ENCODE data around the gene SLCO4A1.

GRCh38 chr20:62595069-62595468 lies 47.2 kb upstream of the SLCO4A1 start:
- TF ChIP-seq ZC3H10 (CRISPR knock-in tag; IDR thresholded peaks at IDR 0.05) (no peak), PPARA (CRISPR knock-in tag; IDR thresholded peaks at IDR 0.05; ENCODE audit: borderline replicate concordance) (no peak), ZNF8 (CRISPR knock-in tag; IDR thresholded peaks at IDR 0.05) (no peak), ZNF565 (CRISPR knock-in tag; conservative IDR thresholded peaks at IDR 0.05; ENCODE audit: low read depth) (no peak), CREB5 (CRISPR knock-in tag; IDR thresholded peaks at IDR 0.05; ENCODE audit: low read depth) (no peak), ZFP3 (CRISPR knock-in tag; IDR thresholded peaks at IDR 0.05) (no peak), PATZ1 (CRISPR knock-in tag; IDR thresholded peaks at IDR 0.05; ENCODE audit: borderline replicate concordance) (no peak), BACH2 (CRISPR knock-in tag; IDR thresholded peaks at IDR 0.05; ENCODE audit: borderline replicate concordance) (no peak), GLIS3 (CRISPR knock-in tag; IDR thresholded peaks at IDR 0.05) (no peak), ARNTL (CRISPR knock-in tag; IDR thresholded peaks at IDR 0.05; ENCODE audit: borderline replicate concordance, low read depth) (no peak), ZFP30 (CRISPR knock-in tag; IDR thresholded peaks at IDR 0.05) (no peak), TOX (CRISPR knock-in tag; IDR thresholded peaks at IDR 0.05; ENCODE audit: borderline replicate concordance) (no peak), OSR1 (CRISPR knock-in tag; IDR thresholded peaks at IDR 0.05) (no peak)
